Measurements from ENCODE around the gene CDH4. TPM values are rescaled to one million over a fixed set of nuclear protein-coding genes. Genes with fewer than 3 reads are reported as not detected.

CDH4 gene
- total and polyA plus RNA-seq, 9 of the 15 experiments (the other 6 are each of a cell fraction or from before 2014, with no cell fraction given) = 0.04 TPM; not detected in 8

GRCh38 chr20:61682114-61682995 lies 430.3 kb downstream of the CDH4 start:
- FAIRE-seq (no peak), DNase-seq (ENCODE audit: extremely low read depth in 1 of 4, low spot score in 3 of 4) (no peak), ATAC-seq (no peak)
- Histone ChIP-seq H3K4me1 (replicated peaks in 1 of 2; ENCODE audit: control insufficient read depth in 2 of 2, insufficient read depth in 2 of 2, low read length in 2 of 2) (no peaks in the 10 kb centered on the region), H3K27me3 (ENCODE audit: control insufficient read depth in 2 of 2, insufficient read depth in 2 of 2, low read length in 2 of 2) (peaks cover 14 to 37% of the 10 kb centered on the region in 2 experiments; a peak in 4 of 5 replicates), H3K79me2 (ENCODE audit: control insufficient read depth, insufficient read depth, low read length) (no peaks in the 10 kb centered on the region), H3K9me3 (replicated peaks; ENCODE audit: control insufficient read depth, insufficient read depth, low read depth, low read length) (no peaks in the 10 kb centered on the region; the same call in 1 of the 2 replicates), H3K27ac (ENCODE audit: extremely low read depth, low read depth, low read length) (no peak overlapping the region), H4K20me1 (replicated peaks; ENCODE audit: control insufficient read depth, insufficient read depth, low read length) (no peaks in the 10 kb centered on the region; the same call in 1 of the 2 replicates), H3K9ac (ENCODE audit: insufficient read depth in 1 of 2, low read depth in 2 of 2, low read length in 2 of 2) (no peak overlapping the region), H2AFZ (ENCODE audit: low read depth, low read length) (no peak overlapping the region), H3K9me1 (ENCODE audit: control insufficient read depth, insufficient read depth, low read length) (no peaks in the 10 kb centered on the region), H3K4me3 (no peak overlapping the region), H3K4me2 (ENCODE audit: insufficient read depth, low read length) (no peak overlapping the region), H3K36me3 (ENCODE audit: control insufficient read depth, insufficient read depth, low read length) (no peaks in the 10 kb centered on the region)
- intact Hi-C loops (cut with micrococcal nuclease) (no loop called here), in situ Hi-C loops (cut with MboI) (no loop called here)
- POLR2A ChIA-PET = no interaction called here
- CTCF ChIA-PET (ENCODE audit: low intra/inter-chr PET ratio) = no interaction called here
- no TSS peak for BruUV-seq (replicated peaks)
- 0% methylated on average over 4 of the region's 5 CpGs for WGBS (ENCODE audit: insufficient coverage, low coverage, missing lambda C conversion rate)
- no peak for TF ChIP-seq RBFOX2 (IDR thresholded peaks at IDR 0.05; ENCODE audit: low read depth, low read length)
- no peak for TF ChIP-seq ZFP30 (CRISPR knock-in tag; IDR thresholded peaks at IDR 0.05; ENCODE audit: borderline replicate concordance)
- no peak for TF ChIP-seq BRF1 (IDR thresholded peaks at IDR 0.05; ENCODE audit: borderline replicate concordance, extremely low read depth, insufficient read length)
